ENCODE data around the gene NMNAT2. TPM values are rescaled to one million over a fixed set of nuclear protein-coding genes. Genes with fewer than 3 reads are reported as not detected.

The NMNAT2 gene
- total RNA-seq, 1 donor from 2014 or later: 0.49 TPM

- no peak overlapping the region for H3K4me2 ChIP-seq
- TF ChIP-seq EZH2 (IDR thresholded peaks at IDR 0.05) (no peak), EZH2phosphoT487 (IDR thresholded peaks at IDR 0.05) (no peak)
- TF ChIP-seq, protein P1, sequence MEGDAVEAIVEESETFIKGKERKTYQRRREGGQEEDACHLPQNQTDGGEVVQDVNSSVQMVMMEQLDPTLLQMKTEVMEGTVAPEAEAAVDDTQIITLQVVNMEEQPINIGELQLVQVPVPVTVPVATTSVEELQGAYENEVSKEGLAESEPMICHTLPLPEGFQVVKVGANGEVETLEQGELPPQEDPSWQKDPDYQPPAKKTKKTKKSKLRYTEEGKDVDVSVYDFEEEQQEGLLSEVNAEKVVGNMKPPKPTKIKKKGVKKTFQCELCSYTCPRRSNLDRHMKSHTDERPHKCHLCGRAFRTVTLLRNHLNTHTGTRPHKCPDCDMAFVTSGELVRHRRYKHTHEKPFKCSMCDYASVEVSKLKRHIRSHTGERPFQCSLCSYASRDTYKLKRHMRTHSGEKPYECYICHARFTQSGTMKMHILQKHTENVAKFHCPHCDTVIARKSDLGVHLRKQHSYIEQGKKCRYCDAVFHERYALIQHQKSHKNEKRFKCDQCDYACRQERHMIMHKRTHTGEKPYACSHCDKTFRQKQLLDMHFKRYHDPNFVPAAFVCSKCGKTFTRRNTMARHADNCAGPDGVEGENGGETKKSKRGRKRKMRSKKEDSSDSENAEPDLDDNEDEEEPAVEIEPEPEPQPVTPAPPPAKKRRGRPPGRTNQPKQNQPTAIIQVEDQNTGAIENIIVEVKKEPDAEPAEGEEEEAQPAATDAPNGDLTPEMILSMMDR (IDR thresholded peaks at IDR 0.05): no peak
- H3K27me3 ChIP-seq: no peaks in the 10 kb centered on the region
- peaks cover 21% of the 10 kb centered on the region for H3K4me1 Mint-ChIP-seq
- H3K9me3 Mint-ChIP-seq: no peaks in the 10 kb centered on the region
- no peak overlapping the region for H3K4me3 ChIP-seq
- no peak for DNase-seq (ENCODE audit: low spot score)
- no peaks in the 10 kb centered on the region for H3K36me3 ChIP-seq
- no peak overlapping the region for H3K27ac ChIP-seq
- no peaks in the 10 kb centered on the region for H3F3A ChIP-seq (ENCODE audit: low read depth)
- H2AFZ ChIP-seq (replicated peaks): no peak overlapping the region
- H3K4me3 Mint-ChIP-seq: no peak overlapping the region
- no peak overlapping the region for H3K27ac Mint-ChIP-seq
- no peaks in the 10 kb centered on the region for H3K79me2 ChIP-seq (ENCODE audit: low read depth)
- no peaks in the 10 kb centered on the region for H3K9me3 ChIP-seq (ENCODE audit: low read depth)
- no peaks in the 10 kb centered on the region for H4K20me1 ChIP-seq (ENCODE audit: low read depth)
- H3K36me3 Mint-ChIP-seq: no peaks in the 10 kb centered on the region
- H3K4me1 ChIP-seq: no peaks in the 10 kb centered on the region
- no peak overlapping the region for H3K9ac ChIP-seq
- peaks cover 3% of the 10 kb centered on the region for H3K27me3 Mint-ChIP-seq (ENCODE audit: insufficient read depth, low read depth)
Observed at GRCh38 chr1:183366116-183366515, 52.1 kb downstream of the NMNAT2 start.

DNA sequence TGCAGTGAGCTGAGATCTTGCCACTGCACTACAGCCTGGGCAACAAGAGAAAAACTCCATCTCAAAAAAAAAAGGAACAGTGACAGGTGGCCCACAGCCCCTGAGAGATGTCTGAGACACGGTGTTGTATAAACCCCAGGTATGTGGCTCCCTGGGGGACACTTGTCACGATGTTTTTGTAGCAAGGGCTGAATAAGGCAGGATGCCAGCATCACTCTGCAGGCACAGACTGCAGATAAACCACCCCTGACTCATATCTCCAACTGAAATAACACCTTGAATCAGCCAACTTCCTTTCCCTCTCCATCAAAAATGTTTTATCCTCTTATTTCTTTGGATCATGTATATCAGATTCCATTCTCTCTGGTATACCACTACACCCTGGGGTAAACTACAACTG is 52.5 kb downstream of the NMNAT2 start:
- Mint-ChIP-seq H3K36me3 (no peaks in the 10 kb centered on the region), H3K4me3 (no peak overlapping the region), H3K27ac (no peak overlapping the region), H3K9me3 (no peaks in the 10 kb centered on the region), H3K27me3 (ENCODE audit: insufficient read depth, low read depth) (no peaks in the 10 kb centered on the region), H3K4me1 (peaks cover 16% of the 10 kb centered on the region)
- Histone ChIP-seq H3F3A (ENCODE audit: low read depth) (no peaks in the 10 kb centered on the region), H3K27ac (no peak overlapping the region), H3K4me1 (no peaks in the 10 kb centered on the region), H3K9me3 (ENCODE audit: low read depth) (no peaks in the 10 kb centered on the region), H2AFZ (replicated peaks) (no peak overlapping the region), H3K4me3 (no peak overlapping the region), H4K20me1 (ENCODE audit: low read depth) (no peaks in the 10 kb centered on the region), H3K27me3 (no peaks in the 10 kb centered on the region), H3K9ac (no peak overlapping the region), H3K36me3 (no peaks in the 10 kb centered on the region), H3K4me2 (no peak overlapping the region), H3K79me2 (ENCODE audit: low read depth) (no peaks in the 10 kb centered on the region)
- TF ChIP-seq, protein P1 (IDR thresholded peaks at IDR 0.05): no peak
- TF ChIP-seq EZH2phosphoT487 (IDR thresholded peaks at IDR 0.05): no peak
- TF ChIP-seq EZH2 (IDR thresholded peaks at IDR 0.05): no peak
- no peak for DNase-seq (ENCODE audit: low spot score)

DNA sequence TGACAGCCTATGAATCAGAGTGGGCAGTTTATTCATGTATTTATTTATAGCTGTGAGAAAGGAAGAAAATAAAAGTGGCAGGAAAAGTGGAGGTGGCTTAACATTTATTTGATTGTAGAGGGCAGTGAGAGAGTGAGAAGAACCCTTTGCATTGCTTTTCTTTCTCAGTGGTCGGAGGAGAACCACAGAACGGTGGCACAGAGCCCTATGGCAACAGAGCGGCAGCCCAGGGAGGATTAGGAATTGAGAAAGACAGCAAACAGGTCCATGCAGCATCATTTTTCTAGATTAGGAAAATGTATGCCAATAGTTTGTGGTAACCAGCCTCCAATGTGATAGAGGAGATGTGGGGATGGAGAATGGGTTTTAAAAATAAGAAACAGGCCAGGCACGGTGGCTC is 53.1 kb downstream of the NMNAT2 start:
- Mint-ChIP-seq H3K9me3 (no peaks in the 10 kb centered on the region), H3K27me3 (ENCODE audit: insufficient read depth, low read depth) (no peaks in the 10 kb centered on the region), H3K4me1 (peaks cover 12% of the 10 kb centered on the region), H3K4me3 (no peak overlapping the region), H3K36me3 (no peaks in the 10 kb centered on the region), H3K27ac (no peak overlapping the region)
- Histone ChIP-seq H3K27ac (no peak overlapping the region), H3K4me1 (no peaks in the 10 kb centered on the region), H2AFZ (replicated peaks) (no peak overlapping the region), H3K36me3 (no peaks in the 10 kb centered on the region), H3K27me3 (no peaks in the 10 kb centered on the region), H4K20me1 (ENCODE audit: low read depth) (no peaks in the 10 kb centered on the region), H3K4me3 (no peak overlapping the region), H3K9ac (no peak overlapping the region), H3F3A (ENCODE audit: low read depth) (no peaks in the 10 kb centered on the region), H3K9me3 (ENCODE audit: low read depth) (no peaks in the 10 kb centered on the region), H3K79me2 (ENCODE audit: low read depth) (no peaks in the 10 kb centered on the region), H3K4me2 (no peak overlapping the region)
- TF ChIP-seq EZH2 (IDR thresholded peaks at IDR 0.05) (no peak), EZH2phosphoT487 (IDR thresholded peaks at IDR 0.05) (no peak)
- TF ChIP-seq, protein P1 (IDR thresholded peaks at IDR 0.05): no peak
- DNase-seq (ENCODE audit: low spot score): no peak
